ENCODE measurements around the gene UROC1. TPM values are rescaled to one million over a fixed set of nuclear protein-coding genes. Genes with fewer than 3 reads are reported as not detected.

UROC1 gene
- total and polyA plus RNA-seq, 2 donors from 2014 or later: not detected

DNA sequence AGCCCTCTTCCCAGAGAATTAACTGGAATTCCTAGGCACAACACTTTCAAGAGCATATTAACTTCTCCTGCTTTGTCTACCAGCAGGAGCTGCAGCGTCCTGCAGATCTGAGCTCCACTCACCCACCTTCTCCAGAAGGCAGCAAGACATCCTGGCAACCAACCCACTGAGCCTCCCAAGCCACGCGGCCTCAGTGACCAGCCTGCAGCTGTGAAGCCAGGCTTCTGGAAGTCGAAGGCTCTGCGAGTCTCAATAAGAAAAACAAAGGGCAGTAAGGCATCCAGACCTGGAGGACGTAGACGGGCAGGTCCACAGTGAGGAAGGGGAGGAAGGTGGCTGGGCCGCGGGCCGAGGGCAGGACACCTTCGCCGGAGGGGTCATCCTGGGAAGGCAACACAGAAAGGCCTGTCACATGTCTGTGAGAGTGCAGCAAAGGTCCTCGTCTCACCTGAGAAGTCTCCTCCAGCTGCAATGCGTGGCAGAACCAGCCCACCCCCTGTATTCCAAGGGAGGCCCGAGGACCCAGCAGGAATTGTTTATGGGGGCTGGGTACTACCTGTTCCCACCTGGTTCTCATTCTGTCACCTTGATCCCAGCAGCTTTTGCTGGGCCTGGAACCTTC is 78.1 kb downstream of the UROC1 start:
- intact Hi-C loops (cut with DNase I): no loop called here
- Histone ChIP-seq H3K4me3 (ENCODE audit: low read length in 3 of 3) (no peak overlapping the region), H3K4me1 (ENCODE audit: control insufficient read depth in 2 of 3, insufficient read depth in 2 of 3, low read depth in 1 of 3, low read length in 3 of 3) (no peaks in the 10 kb centered on the region), H3K9me3 (ENCODE audit: control insufficient read depth in 2 of 3, insufficient read depth in 1 of 3, low read length in 3 of 3) (no peaks in the 10 kb centered on the region), H3K27me3 (ENCODE audit: control insufficient read depth, insufficient read depth, low read length) (no peaks in the 10 kb centered on the region), H3K36me3 (ENCODE audit: control insufficient read depth in 2 of 3, insufficient read depth in 3 of 3, low read length in 3 of 3) (peaks cover 0 to 39% (median 9%) of the 10 kb centered on the region in 3 donors), H3K9ac (ENCODE audit: low read length in 3 of 3) (no peak overlapping the region), H3K27ac (ENCODE audit: low read depth in 2 of 2, low read length in 2 of 2) (no peak overlapping the region)
- DNase-seq: peak in 1 of 5 donors; percentile 48
- TF ChIP-seq, protein P1, sequence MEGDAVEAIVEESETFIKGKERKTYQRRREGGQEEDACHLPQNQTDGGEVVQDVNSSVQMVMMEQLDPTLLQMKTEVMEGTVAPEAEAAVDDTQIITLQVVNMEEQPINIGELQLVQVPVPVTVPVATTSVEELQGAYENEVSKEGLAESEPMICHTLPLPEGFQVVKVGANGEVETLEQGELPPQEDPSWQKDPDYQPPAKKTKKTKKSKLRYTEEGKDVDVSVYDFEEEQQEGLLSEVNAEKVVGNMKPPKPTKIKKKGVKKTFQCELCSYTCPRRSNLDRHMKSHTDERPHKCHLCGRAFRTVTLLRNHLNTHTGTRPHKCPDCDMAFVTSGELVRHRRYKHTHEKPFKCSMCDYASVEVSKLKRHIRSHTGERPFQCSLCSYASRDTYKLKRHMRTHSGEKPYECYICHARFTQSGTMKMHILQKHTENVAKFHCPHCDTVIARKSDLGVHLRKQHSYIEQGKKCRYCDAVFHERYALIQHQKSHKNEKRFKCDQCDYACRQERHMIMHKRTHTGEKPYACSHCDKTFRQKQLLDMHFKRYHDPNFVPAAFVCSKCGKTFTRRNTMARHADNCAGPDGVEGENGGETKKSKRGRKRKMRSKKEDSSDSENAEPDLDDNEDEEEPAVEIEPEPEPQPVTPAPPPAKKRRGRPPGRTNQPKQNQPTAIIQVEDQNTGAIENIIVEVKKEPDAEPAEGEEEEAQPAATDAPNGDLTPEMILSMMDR (IDR thresholded peaks at IDR 0.05; ENCODE audit: borderline replicate concordance, extremely low read depth, insufficient read depth): no peak
- no peak for FAIRE-seq

GRCh38 chr3:126438746-126439145 is 78.8 kb downstream of the UROC1 start:
- peaks cover 0 to 39% (median 9%) of the 10 kb centered on the region in 3 donors for H3K36me3 ChIP-seq (ENCODE audit: control insufficient read depth in 2 of 3, insufficient read depth in 3 of 3, low read length in 3 of 3)
- DNase-seq (peak in 1 of 5 donors; percentile 5), FAIRE-seq (no peak)
- no peak overlapping the region for H3K4me3 ChIP-seq (ENCODE audit: low read length in 3 of 3)
- H3K27me3 ChIP-seq (ENCODE audit: control insufficient read depth, insufficient read depth, low read length): no peaks in the 10 kb centered on the region
- H3K4me1 ChIP-seq (ENCODE audit: control insufficient read depth in 2 of 3, insufficient read depth in 2 of 3, low read depth in 1 of 3, low read length in 3 of 3): no peaks in the 10 kb centered on the region
- intact Hi-C loops (cut with DNase I): no loop called here
- no peak overlapping the region for H3K9ac ChIP-seq (ENCODE audit: low read length in 3 of 3)
- H3K9me3 ChIP-seq (ENCODE audit: control insufficient read depth in 2 of 3, insufficient read depth in 1 of 3, low read length in 3 of 3): no peaks in the 10 kb centered on the region
- no peak overlapping the region for H3K27ac ChIP-seq (ENCODE audit: low read depth in 2 of 2, low read length in 2 of 2)
- TF ChIP-seq, protein P1 (IDR thresholded peaks at IDR 0.05; ENCODE audit: borderline replicate concordance, extremely low read depth, insufficient read depth): no peak

- H3K27me3 ChIP-seq (ENCODE audit: control insufficient read depth, insufficient read depth, low read length): no peaks in the 10 kb centered on the region
- H3K4me3 ChIP-seq (ENCODE audit: low read length in 3 of 3): no peak overlapping the region
- H3K27ac ChIP-seq (ENCODE audit: low read depth in 2 of 2, low read length in 2 of 2): no peak overlapping the region
- TF ChIP-seq, protein P1 (IDR thresholded peaks at IDR 0.05; ENCODE audit: borderline replicate concordance, extremely low read depth, insufficient read depth): no peak
- no peak overlapping the region for H3K9ac ChIP-seq (ENCODE audit: low read length in 3 of 3)
- FAIRE-seq (no peak), DNase-seq (peak in 3 of 5 donors; percentile 4 to 41 (median 15))
- peaks cover 0 to 39% (median 9%) of the 10 kb centered on the region in 3 donors for H3K36me3 ChIP-seq (ENCODE audit: control insufficient read depth in 2 of 3, insufficient read depth in 3 of 3, low read length in 3 of 3)
- intact Hi-C loops (cut with DNase I): no loop called here
- H3K4me1 ChIP-seq (ENCODE audit: control insufficient read depth in 2 of 3, insufficient read depth in 2 of 3, low read depth in 1 of 3, low read length in 3 of 3): no peaks in the 10 kb centered on the region
- H3K9me3 ChIP-seq (ENCODE audit: control insufficient read depth in 2 of 3, insufficient read depth in 1 of 3, low read length in 3 of 3): no peaks in the 10 kb centered on the region
These were observed 79.4 kb downstream of the UROC1 start for GRCh38 chr3:126438186-126438585.
